GM12878 (cell line): Measurements from ENCODE around the gene ZNF385C. TPM values are rescaled to one million over a fixed set of nuclear protein-coding genes. Genes with fewer than 3 reads are reported as not detected.
A peak's percentile ranks its signal among the peaks of the same experiment; 100 is the strongest.

Experiments
- CBFB ChIP-seq: IDR thresholded peaks from 2 replicates; pipeline ENCODE4 v1.6.1; 2016; ENCODE audit warnings: antibody characterized with exemption, low read depth
- CREB1 ChIP-seq: IDR thresholded peaks from 2 replicates; pipeline ENCODE4 v1.6.1; 2012; ENCODE audit warnings: low read depth, mild to moderate bottlenecking, inconsistent platforms
- E2F8 ChIP-seq: fragments of 450-650 bp; IDR thresholded peaks from 2 replicates; pipeline ENCODE4 v1.6.1; 2018; ENCODE audit warnings: mild to moderate bottlenecking, low read depth, moderate library complexity; ENCODE audit not compliant: partially characterized antibody
- IKZF2 ChIP-seq, 2 experiments: fragments of 450-650 bp; IDR thresholded peaks; 2 replicates each; pipeline ENCODE4 v1.6.1; 2017; ENCODE audit warnings: mild to moderate bottlenecking in 2 of 2, moderate library complexity in 2 of 2
- IRF4 ChIP-seq: IDR thresholded peaks from 2 replicates; pipeline ENCODE4 v1.6.1; 2011; ENCODE audit warnings: low read depth, low read length
- KDM1A ChIP-seq: fragments of 200-600 bp; sonication (generic); IDR thresholded peaks from 2 replicates; pipeline ENCODE4 v1.6.1; 2016; ENCODE audit warnings: borderline replicate concordance
- MLLT1 ChIP-seq: fragments of 450-650 bp; IDR thresholded peaks from 2 replicates; pipeline ENCODE4 v1.6.1; 2016; ENCODE audit warnings: mild to moderate bottlenecking
- MTA2 ChIP-seq: fragments of 450-650 bp; IDR thresholded peaks from 2 replicates; pipeline ENCODE4 v1.6.1; 2016; ENCODE audit warnings: low read depth, mild to moderate bottlenecking, moderate library complexity
- MYC ChIP-seq: IDR thresholded peaks from 2 replicates; pipeline ENCODE4 v1.6.1; 2011; ENCODE audit warnings: mild to moderate bottlenecking, low read length, moderate library complexity, inconsistent platforms; ENCODE audit not compliant: insufficient read depth, insufficient replicate concordance, insufficient read length, severe bottlenecking
- NBN ChIP-seq: fragments of 450-650 bp; IDR thresholded peaks from 2 replicates; pipeline ENCODE4 v1.6.1; 2016
- POLR2AphosphoS5 ChIP-seq: IDR thresholded peaks from 2 replicates; pipeline ENCODE4 v1.6.1; 2011; ENCODE audit warnings: mild to moderate bottlenecking, low read length, inconsistent platforms
- POU2F2 ChIP-seq: IDR thresholded peaks from 3 replicates; pipeline ENCODE4 v1.6.1; 2011; ENCODE audit warnings: low read depth, mild to moderate bottlenecking, low read length, borderline replicate concordance
- RBBP5 ChIP-seq: fragments of 200-600 bp; sonication (generic); conservative IDR thresholded peaks from 2 replicates; pipeline ENCODE4 v1.6.1; 2016
- SMAD5 ChIP-seq: IDR thresholded peaks from 2 replicates; pipeline ENCODE4 v1.6.1; 2016; ENCODE audit warnings: antibody characterized with exemption, low read depth
- SP1 ChIP-seq: IDR thresholded peaks from one replicate; pipeline ENCODE4 v1.6.1; 2011; ENCODE audit warnings: low read depth, low read length
- TBL1XR1 ChIP-seq: IDR thresholded peaks from 2 replicates; pipeline ENCODE4 v1.6.1; 2012; ENCODE audit warnings: low read depth, low read length, improper control_type of control experiment
- TCF3 ChIP-seq: IDR thresholded peaks from 2 replicates; pipeline ENCODE4 v1.6.1; 2012; ENCODE audit warnings: low read depth, mild to moderate bottlenecking, low read length, borderline replicate concordance; ENCODE audit not compliant: insufficient read depth
- USF1 ChIP-seq: IDR thresholded peaks from 2 replicates; pipeline ENCODE4 v1.6.1; 2011; ENCODE audit warnings: borderline replicate concordance, low read depth, mild to moderate bottlenecking, moderate library complexity, mixed read lengths, low read length; ENCODE audit not compliant: insufficient read depth; ENCODE audit errors: extremely low read length
- USF2 ChIP-seq: IDR thresholded peaks from 2 replicates; pipeline ENCODE4 v1.6.1; 2011; ENCODE audit warnings: low read depth, low read length, improper control_type of control experiment, borderline replicate concordance
- YBX1 ChIP-seq: fragments of 450-650 bp; IDR thresholded peaks from 2 replicates; pipeline ENCODE4 v1.6.1; 2016; ENCODE audit warnings: antibody characterized with exemption
- polyA plus RNA-seq, 11 experiments: library from polyadenylated mRNA; depleted of rRNA in 4 of 11; unstranded in 6 of 11; stranded (reverse) in 5 of 11; fragments of >200 nt; fragmentation: Nextera tagmentation in 4 of 11; fragmentation: Illumina TruSeq in 1 of 11; extraction: Ambion mirVana in 4 of 11; extraction: Trizol in 1 of 11; gene quantifications; 1 replicate in 1 of 11; 2 replicates in 10 of 11; pipeline versions ENCODE4 v1.2.1 to v1.2.3, GENCODE V29; 2011 to 2016; ENCODE audit warnings: inconsistent platforms in 2 of 11, missing spikeins in 2 of 11, low read depth in 1 of 11
- total RNA-seq, 4 experiments: library from RNA; depleted of rRNA in 3 of 4; stranded (reverse); fragments of >200 nt in 3 of 4; fragmentation: Illumina TruSeq in 1 of 4; extraction: Trizol in 1 of 4; gene quantifications; 2 replicates each; pipeline versions ENCODE4 v1.2.1 to v1.2.3, GENCODE V29; 2013 to 2021

Gene ZNF385C
- total and polyA plus RNA-seq, 10 of the 15 experiments (the other 5 are each of a cell fraction or from before 2014, with no cell fraction given), result 0.06 to 0.20 (median 0.07) TPM; not detected in 5

GRCh38 chr17:42112552-42113176, 14.4 kb upstream of the ZNF385C start, which contains the start of gene DHX58 (continued):
- TF ChIP-seq TBL1XR1 (no peak; the same call in 1 of the 2 replicates), POLR2AphosphoS5 (peak; percentile 96), NBN (no peak), IKZF2 (IDR thresholded peaks at IDR 0.05) (no peak; a peak in 2 of 4 replicates), CREB1 (0 out of 2 replicates have a peak, but pooled peaks have one; percentile 19), TCF3 (0 out of 2 replicates have a peak, but pooled peaks have one; percentile 31), SMAD5 (peak; percentile 65; the same call in 1 of the 2 replicates), USF2 (peak; percentile 79), YBX1 (no peak), MLLT1 (no peak), KDM1A (no peak), POU2F2 (peak; percentile 77), CBFB (peak; percentile 78), MTA2 (peak; percentile 11; the same call in 1 of the 2 replicates), USF1 (peak; percentile 81), E2F8 (no peak), MYC (peak; percentile 35), RBBP5 (no peak), IRF4 (peak; percentile 68; the same call in 1 of the 2 replicates), SP1 (no peak)
